Pancreas (tissue), 10 donors: ENCODE measurements around the gene PTH1R. TPM values are rescaled to one million over a fixed set of nuclear protein-coding genes. Genes with fewer than 3 reads are reported as not detected.
A peak's percentile ranks its signal among the peaks of the same experiment; 100 is the strongest.

Source experiments
- ATAC-seq, 4 donors: fragments of 200-7000 bp; cut with Tn5 transposase; one replicate each; pipeline versions ENCODE4 v1.8.0 to v1.9.1; 2020; ENCODE audit warnings: mild to moderate bottlenecking in 4 of 4, moderate library complexity in 4 of 4
- DNase-seq, 6 donors: peaks; one replicate each; pipeline ENCODE4 v3.0.0-alpha.2; 2020
- FAIRE-seq: peaks from 2 replicates; lab custom pipeline; 2012; peaks lifted over from hg19 to GRCh38; lab: Jason Lieb, UNC
- H3K27ac ChIP-seq, 4 donors: fragments of 200-600 bp; sonication (generic); 1 replicate in 3 of 4; 2 replicates in 1 of 4; pipeline versions ENCODE4 v1.5.0 to v1.8.0; 2020
- H3K27me3 ChIP-seq, 4 donors: fragments of 200-600 bp; one replicate each; pipeline ENCODE4 v1.8.0; 2021
- H3K36me3 ChIP-seq, 3 donors: fragments of 200-600 bp; sonication (generic) in 1 of 3; one replicate each; pipeline versions ENCODE4 v1.5.0 to v1.8.0; 2020 to 2021
- H3K4me1 ChIP-seq, 3 donors: fragments of 200-600 bp; one replicate each; pipeline ENCODE4 v1.8.0; 2021
- H3K4me3 ChIP-seq, 4 donors: fragments of 200-600 bp; sonication (generic) in 2 of 4; one replicate each; pipeline versions ENCODE4 v1.5.0 to v1.8.0; 2020 to 2021
- H3K9me3 ChIP-seq, 4 donors: fragments of 200-600 bp; one replicate each; pipeline ENCODE4 v1.8.0; 2021
- WGBS, 2 donors: extraction: QIAGEN DNeasy Blood & Tissue Kit; methylation state at CpG; one replicate each; pipeline ENCODE4 v1.1.7; 2013; 5-methylcytosine and 5-hydroxymethylcytosine counted together
- intact Hi-C, 3 donors: fragments of 100-400 bp; cut with DNase I; formaldehyde crosslinking; loops; one replicate each; pipeline versions ENCODE4 v1.11.1 to v1.14.2; 2022
- polyA plus RNA-seq, 2 donors: library from polyadenylated mRNA; stranded (reverse); fragments of 200-250 nt; gene quantifications; one replicate each; pipeline ENCODE4 v1.2.3, GENCODE V29; 2013
- total RNA-seq, 6 donors: library from RNA; stranded (reverse); fragmentation: NEBNext Ultra II Directional in 4 of 6; extraction: Animal tissue kit (Norgen Biotek cat#: 25700) in 4 of 6; gene quantifications; one replicate each; pipeline versions ENCODE4 v1.2.1 to v1.2.4, GENCODE V29; 2021 to 2023
- TF ChIP-seq, protein P1 (sequence below), 4 donors: fragments of 200-600 bp; sonication (generic) in 3 of 4; IDR thresholded peaks; one replicate each; pipeline versions ENCODE4 v1.5.0 to v1.8.0; 2021; ENCODE audit warnings: antibody characterized with exemption in 4 of 4
- donor health status: healthy with polysubstance abuse.
- donor health status: DM: no; HTN: no; CAD: no; lungs with moderate emphysema.
- donor health status: DM: no; HTN: no; CAD: no.
- donor health status: control.
- donor health status: control.
- donor health status: Bipolar disorder and iron deficiency.
- donor health status: DM: yes; HTN: yes; CAD: no.
- donor health status: DM: no; HTN: no; CAD: no.
- donor health status: DM: no; HTN: no; CAD: no.
- donor health status: DM: yes; HTN: yes; CAD: no.

Gene PTH1R
- total and polyA plus RNA-seq, 8 donors, result 0.49 to 34.8 (median 2.0) TPM

DNA sequence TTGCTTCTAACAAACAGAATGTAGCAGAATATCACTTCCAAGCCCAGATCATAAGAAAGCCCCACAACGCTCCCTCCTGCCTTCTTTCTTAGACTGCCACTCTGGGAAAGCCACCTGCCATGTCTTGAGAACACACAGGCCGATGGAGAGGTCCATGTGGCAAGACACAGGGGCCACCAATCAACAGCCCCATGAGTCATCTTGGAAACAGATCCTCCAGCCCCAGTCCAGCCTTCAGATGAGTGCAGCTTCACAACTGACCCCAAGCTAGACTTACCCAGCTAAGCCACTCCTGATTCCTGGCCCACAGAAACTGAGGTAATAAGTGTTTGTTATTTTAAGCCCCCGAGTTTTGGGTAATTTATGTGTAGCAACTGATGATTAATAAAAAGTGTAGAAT is 39.7 kb downstream of the PTH1R start:
- no peaks in the 10 kb centered on the region for H3K4me1 ChIP-seq
- TF ChIP-seq, protein P1, sequence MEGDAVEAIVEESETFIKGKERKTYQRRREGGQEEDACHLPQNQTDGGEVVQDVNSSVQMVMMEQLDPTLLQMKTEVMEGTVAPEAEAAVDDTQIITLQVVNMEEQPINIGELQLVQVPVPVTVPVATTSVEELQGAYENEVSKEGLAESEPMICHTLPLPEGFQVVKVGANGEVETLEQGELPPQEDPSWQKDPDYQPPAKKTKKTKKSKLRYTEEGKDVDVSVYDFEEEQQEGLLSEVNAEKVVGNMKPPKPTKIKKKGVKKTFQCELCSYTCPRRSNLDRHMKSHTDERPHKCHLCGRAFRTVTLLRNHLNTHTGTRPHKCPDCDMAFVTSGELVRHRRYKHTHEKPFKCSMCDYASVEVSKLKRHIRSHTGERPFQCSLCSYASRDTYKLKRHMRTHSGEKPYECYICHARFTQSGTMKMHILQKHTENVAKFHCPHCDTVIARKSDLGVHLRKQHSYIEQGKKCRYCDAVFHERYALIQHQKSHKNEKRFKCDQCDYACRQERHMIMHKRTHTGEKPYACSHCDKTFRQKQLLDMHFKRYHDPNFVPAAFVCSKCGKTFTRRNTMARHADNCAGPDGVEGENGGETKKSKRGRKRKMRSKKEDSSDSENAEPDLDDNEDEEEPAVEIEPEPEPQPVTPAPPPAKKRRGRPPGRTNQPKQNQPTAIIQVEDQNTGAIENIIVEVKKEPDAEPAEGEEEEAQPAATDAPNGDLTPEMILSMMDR (IDR thresholded peaks at IDR 0.05), result no peak
- intact Hi-C loops, result no loop called here
- no peak overlapping the region for H3K4me3 ChIP-seq
- FAIRE-seq (no peak), DNase-seq (no peak), ATAC-seq (no peak)
- H3K27me3 ChIP-seq, result no peaks in the 10 kb centered on the region
- 73 to 96% methylated on average over 3 of the region's 3 CpGs for WGBS, 2 donors
- no peak overlapping the region for H3K27ac ChIP-seq
- H3K36me3 ChIP-seq, result peaks cover 0 to 37% (median 18%) of the 10 kb centered on the region in 3 donors
- no peaks in the 10 kb centered on the region for H3K9me3 ChIP-seq

DNA sequence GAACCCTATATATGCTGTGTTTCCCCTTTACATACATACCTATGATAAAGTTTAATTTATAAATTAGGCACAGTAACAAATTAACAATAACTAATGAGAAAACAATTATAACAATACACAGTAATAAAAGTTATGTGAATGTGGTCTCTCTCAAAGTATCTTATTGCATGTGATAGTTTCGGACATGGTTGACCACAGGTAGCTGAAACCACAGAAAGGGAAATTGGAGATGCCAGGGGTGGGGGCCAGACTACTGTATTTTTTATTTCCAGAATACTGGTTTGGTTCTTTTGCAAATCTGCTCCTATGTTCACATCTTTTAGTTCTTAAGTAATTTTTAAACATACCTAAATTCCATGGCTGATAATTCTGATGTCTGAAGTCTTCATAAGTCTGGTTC is 40.7 kb downstream of the PTH1R start:
- 97 to 100% methylated on average over 1 of the region's 1 CpG for WGBS, 2 donors
- H3K27me3 ChIP-seq, result no peaks in the 10 kb centered on the region
- intact Hi-C loops, result no loop called here
- FAIRE-seq (no peak), ATAC-seq (no peak), DNase-seq (no peak)
- TF ChIP-seq, protein P1 (IDR thresholded peaks at IDR 0.05), result no peak
- no peaks in the 10 kb centered on the region for H3K9me3 ChIP-seq
- H3K4me1 ChIP-seq, result no peaks in the 10 kb centered on the region
- H3K27ac ChIP-seq, result no peak overlapping the region
- H3K4me3 ChIP-seq, result no peak overlapping the region
- H3K36me3 ChIP-seq, result peaks cover 0 to 42% (median 26%) of the 10 kb centered on the region in 3 donors

DNA sequence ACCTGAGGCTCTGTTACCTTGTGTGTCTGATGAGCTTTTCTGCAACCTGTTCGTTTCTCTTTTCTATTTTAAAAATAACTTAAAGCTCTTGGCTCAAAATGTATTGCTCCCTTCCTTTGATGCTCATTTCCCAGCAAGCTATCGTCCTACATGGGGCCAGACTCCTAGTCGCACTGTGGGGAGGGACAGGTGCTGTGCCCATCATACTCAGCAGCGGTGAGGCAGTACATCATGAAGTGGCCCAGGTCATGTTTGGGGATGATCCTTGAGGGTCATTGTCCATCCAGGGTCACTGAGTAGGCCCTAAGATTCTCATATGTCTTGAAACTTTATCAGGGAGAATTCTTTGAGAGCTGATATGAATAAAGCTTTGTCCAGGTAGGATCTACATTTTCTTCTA is 41.1 kb downstream of the PTH1R start:
- Histone ChIP-seq H3K9me3 (no peaks in the 10 kb centered on the region), H3K4me3 (no peak overlapping the region), H3K27me3 (no peaks in the 10 kb centered on the region), H3K4me1 (no peaks in the 10 kb centered on the region), H3K27ac (no peak overlapping the region), H3K36me3 (peaks cover 0 to 42% (median 26%) of the 10 kb centered on the region in 3 donors)
- FAIRE-seq (no peak), DNase-seq (no peak), ATAC-seq (no peak)
- intact Hi-C loops, result no loop called here
- WGBS, 2 donors, result 91 to 96% methylated on average over 4 of the region's 4 CpGs
- TF ChIP-seq, protein P1 (IDR thresholded peaks at IDR 0.05), result no peak

DNA sequence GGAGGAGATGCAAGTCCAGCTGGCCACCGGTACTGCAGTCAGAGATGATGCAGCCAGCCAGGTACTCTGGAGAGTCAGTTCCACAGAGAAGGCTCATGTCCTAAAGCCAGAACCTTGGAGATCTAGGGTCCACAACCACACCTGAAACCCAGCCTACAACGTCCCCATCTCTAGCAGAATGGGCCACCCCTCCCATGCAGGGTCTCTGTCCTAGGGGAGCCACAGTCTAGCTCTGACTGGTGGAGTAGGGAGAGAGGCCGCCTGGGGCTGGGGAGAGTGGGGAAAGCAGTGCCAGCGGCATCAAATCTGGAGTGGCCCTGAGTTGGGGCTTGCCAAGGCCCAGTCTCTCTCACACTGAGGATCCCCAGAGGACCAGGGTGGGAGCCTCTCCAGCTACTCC is 43.5 kb downstream of the PTH1R start:
- FAIRE-seq (no peak), ATAC-seq (no peak), DNase-seq (peak in 3 of 6 donors; percentile 14 to 51 (median 23))
- no peaks in the 10 kb centered on the region for H3K9me3 ChIP-seq
- H3K27ac ChIP-seq, result no peak overlapping the region
- H3K27me3 ChIP-seq, result no peaks in the 10 kb centered on the region
- 81 to 88% methylated on average over 4 of the region's 4 CpGs for WGBS, 2 donors
- H3K4me3 ChIP-seq, result no peak overlapping the region
- no peaks in the 10 kb centered on the region for H3K4me1 ChIP-seq
- intact Hi-C loops, result loop anchor here in 2 of 3 donors (5.0 to 10.0 kb wide), 2 partner anchors 76 to 404 kb away; no protein-coding TSS in a partner anchor
- TF ChIP-seq, protein P1 (IDR thresholded peaks at IDR 0.05), result no peak
- peaks cover 0 to 63% (median 32%) of the 10 kb centered on the region in 3 donors for H3K36me3 ChIP-seq

DNA sequence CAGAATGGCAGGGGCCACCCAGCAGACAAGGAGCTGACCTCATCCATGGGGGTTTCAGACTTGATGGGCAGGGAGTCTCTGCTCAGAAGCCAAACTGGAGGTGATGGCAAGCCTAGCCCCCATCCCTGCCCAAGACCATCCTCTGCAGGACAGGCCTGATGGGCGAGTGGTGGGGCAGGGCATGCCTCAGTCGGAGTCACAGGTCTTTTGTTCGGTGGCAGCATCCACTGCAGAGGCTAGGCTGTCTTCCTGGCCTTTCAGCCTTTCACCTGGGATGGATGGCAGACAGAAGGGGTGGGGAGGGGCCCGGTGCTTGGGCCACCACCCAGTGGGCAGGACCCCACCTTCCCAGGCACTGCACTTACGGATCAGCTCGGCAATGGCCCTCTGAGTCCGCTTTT is 44.4 kb downstream of the PTH1R start:
- ATAC-seq (no peak), DNase-seq (peak in 3 of 6 donors; percentile 17 to 41 (median 30)), FAIRE-seq (no peak)
- H3K4me3 ChIP-seq, result no peak overlapping the region
- H3K27me3 ChIP-seq, result no peaks in the 10 kb centered on the region
- H3K36me3 ChIP-seq, result peaks cover 0 to 63% (median 32%) of the 10 kb centered on the region in 3 donors
- no peaks in the 10 kb centered on the region for H3K9me3 ChIP-seq
- intact Hi-C loops, result loop anchor here in 2 of 3 donors (5.0 to 10.0 kb wide), 2 partner anchors 75 to 403 kb away; no protein-coding TSS in a partner anchor
- peaks cover 0 to 2% (median 0%) of the 10 kb centered on the region in 3 donors for H3K4me1 ChIP-seq
- WGBS, 2 donors, result 93% methylated on average over 7 of the region's 7 CpGs
- no peak overlapping the region for H3K27ac ChIP-seq
- TF ChIP-seq, protein P1 (IDR thresholded peaks at IDR 0.05), result no peak
